Prostate gland (tissue), 2 donors: Measurements from ENCODE around the gene DAO. TPM values are rescaled to one million over a fixed set of nuclear protein-coding genes. Genes with fewer than 3 reads are reported as not detected.

ENCODE experiments used
- DNase-seq: peaks from one replicate; pipeline ENCODE4 v3.0.0-alpha.2; 2019; ENCODE audit warnings: low spot score
- H3K27ac ChIP-seq, 2 donors: fragments of 200-600 bp; sonication (generic); 2 replicates each; pipeline ENCODE4 v1.5.1; 2017 to 2019
- H3K27me3 ChIP-seq: fragments of 200-600 bp; sonication (generic); replicated peaks from 2 replicates; pipeline ENCODE4 v1.5.1; 2019; ENCODE audit not compliant: insufficient read depth
- H3K36me3 ChIP-seq, 2 donors: fragments of 200-600 bp; sonication (generic); 1 replicate in 1 of 2; 2 replicates in 1 of 2; pipeline versions ENCODE4 v1.5.1 to v1.8.1; 2017 to 2019
- H3K4me1 ChIP-seq: fragments of 200-600 bp; sonication (generic); replicated peaks from 2 replicates; pipeline ENCODE4 v1.5.1; 2019
- H3K4me3 ChIP-seq, 2 donors: fragments of 200-600 bp; sonication (generic); 2 replicates each; pipeline ENCODE4 v1.5.1; 2017 to 2019
- H3K9me3 ChIP-seq: fragments of 200-600 bp; sonication (generic); 2 replicates; pipeline ENCODE4 v1.5.1; 2017
- CTCF ChIP-seq, 4 experiments: fragments of 200-600 bp in 2 of 4; fragments of 450-650 bp in 2 of 4; sonication (generic) in 2 of 4; IDR thresholded peaks; 1 replicate in 3 of 4; 2 replicates in 1 of 4; pipeline ENCODE4 v1.5.1; 2016 to 2019; ENCODE audit warnings: antibody characterized with exemption in 4 of 4, mild to moderate bottlenecking in 2 of 4, moderate library complexity in 2 of 4
- POLR2A ChIP-seq: fragments of 450-650 bp; IDR thresholded peaks from one replicate; pipeline ENCODE4 v1.6.1; 2016; ENCODE audit warnings: antibody characterized with exemption, mild to moderate bottlenecking
- POLR2AphosphoS5 ChIP-seq: sonication (generic); formaldehyde crosslinking; IDR thresholded peaks from one replicate; pipeline ENCODE4 v1.6.1; 2017; ENCODE audit warnings: antibody characterized with exemption
- WGBS: methylation state at CpG from one replicate; pipeline ENCODE4 v1.1.5; 2018; 5-methylcytosine and 5-hydroxymethylcytosine counted together
- intact Hi-C: fragments of 100-400 bp; cut with DNase I; formaldehyde crosslinking; loops from one replicate; pipeline ENCODE4 v1.14.2; 2022
- total RNA-seq, 2 donors: library from RNA; depleted of rRNA; stranded (reverse); fragments of >200 nt; gene quantifications; one replicate each; pipeline ENCODE4 v1.1.0, GENCODE V29; 2016

The DAO gene
- total RNA-seq, 2 donors from 2014 or later, result not detected

GRCh38 chr12:108921946-108922345 is 42.1 kb downstream of the DAO start:
- 59% methylated on average over 3 of the region's 3 CpGs for WGBS
- Histone ChIP-seq H3K27ac (no peak overlapping the region), H3K36me3 (no peaks in the 10 kb centered on the region), H3K9me3 (no peaks in the 10 kb centered on the region), H3K4me1 (no peaks in the 10 kb centered on the region), H3K27me3 (no peaks in the 10 kb centered on the region), H3K4me3 (no peak overlapping the region)
- TF ChIP-seq POLR2A (no peak), POLR2AphosphoS5 (no peak), CTCF (IDR thresholded peaks at IDR 0.05) (no peak)
- no peak for DNase-seq
- intact Hi-C loops, result no loop called here

- Histone ChIP-seq H3K4me3 (no peak overlapping the region), H3K4me1 (no peaks in the 10 kb centered on the region), H3K27ac (no peak overlapping the region), H3K27me3 (no peaks in the 10 kb centered on the region), H3K36me3 (no peaks in the 10 kb centered on the region), H3K9me3 (no peaks in the 10 kb centered on the region)
- intact Hi-C loops, result no loop called here
- WGBS, result 83% methylated on average over 3 of the region's 3 CpGs
- TF ChIP-seq CTCF (IDR thresholded peaks at IDR 0.05) (no peak), POLR2A (no peak), POLR2AphosphoS5 (no peak)
- DNase-seq, result no peak
Observed at GRCh38 chr12:108922918-108923317, 43.0 kb downstream of the DAO start.

GRCh38 chr12:108928695-108929094 is 48.8 kb downstream of the DAO start:
- no peaks in the 10 kb centered on the region for H3K9me3 ChIP-seq
- no peak for DNase-seq
- H3K27ac ChIP-seq, result no peak overlapping the region
- no peak overlapping the region for H3K4me3 ChIP-seq
- no peaks in the 10 kb centered on the region for H3K36me3 ChIP-seq
- no peak for TF ChIP-seq CTCF (IDR thresholded peaks at IDR 0.05)
- TF ChIP-seq POLR2A, result no peak
- 91% methylated on average over 8 of the region's 8 CpGs for WGBS
- intact Hi-C loops, result no loop called here
- no peaks in the 10 kb centered on the region for H3K27me3 ChIP-seq
- no peaks in the 10 kb centered on the region for H3K4me1 ChIP-seq

- intact Hi-C loops, result no loop called here
- 23% methylated on average over 5 of the region's 5 CpGs for WGBS
- Histone ChIP-seq H3K9me3 (no peaks in the 10 kb centered on the region), H3K4me3 (no peak overlapping the region), H3K27me3 (no peaks in the 10 kb centered on the region), H3K27ac (no peak overlapping the region), H3K4me1 (no peaks in the 10 kb centered on the region), H3K36me3 (no peaks in the 10 kb centered on the region)
- no peak for DNase-seq
- TF ChIP-seq POLR2A, result no peak
- no peak for TF ChIP-seq CTCF (IDR thresholded peaks at IDR 0.05)
Observed at GRCh38 chr12:108930155-108930554, 50.3 kb downstream of the DAO start.

- no peak for TF ChIP-seq POLR2A
- TF ChIP-seq CTCF (IDR thresholded peaks at IDR 0.05), result no peak
- no peak for TF ChIP-seq POLR2AphosphoS5
- 67% methylated on average over 3 of the region's 3 CpGs for WGBS
- Histone ChIP-seq H3K4me3 (no peak overlapping the region), H3K27ac (no peak overlapping the region), H3K9me3 (no peaks in the 10 kb centered on the region), H3K36me3 (no peaks in the 10 kb centered on the region), H3K4me1 (no peaks in the 10 kb centered on the region), H3K27me3 (no peaks in the 10 kb centered on the region)
- DNase-seq, result no peak
- intact Hi-C loops, result no loop called here
Observed at GRCh38 chr12:108930756-108931155, 50.9 kb downstream of the DAO start.
